ENCODE results near the gene PTP4A2. TPM values are rescaled to one million over a fixed set of nuclear protein-coding genes. Genes with fewer than 3 reads are reported as not detected.

PTP4A2 gene
- total RNA-seq, 1 experiment from 2014 or later = 201 TPM

DNA sequence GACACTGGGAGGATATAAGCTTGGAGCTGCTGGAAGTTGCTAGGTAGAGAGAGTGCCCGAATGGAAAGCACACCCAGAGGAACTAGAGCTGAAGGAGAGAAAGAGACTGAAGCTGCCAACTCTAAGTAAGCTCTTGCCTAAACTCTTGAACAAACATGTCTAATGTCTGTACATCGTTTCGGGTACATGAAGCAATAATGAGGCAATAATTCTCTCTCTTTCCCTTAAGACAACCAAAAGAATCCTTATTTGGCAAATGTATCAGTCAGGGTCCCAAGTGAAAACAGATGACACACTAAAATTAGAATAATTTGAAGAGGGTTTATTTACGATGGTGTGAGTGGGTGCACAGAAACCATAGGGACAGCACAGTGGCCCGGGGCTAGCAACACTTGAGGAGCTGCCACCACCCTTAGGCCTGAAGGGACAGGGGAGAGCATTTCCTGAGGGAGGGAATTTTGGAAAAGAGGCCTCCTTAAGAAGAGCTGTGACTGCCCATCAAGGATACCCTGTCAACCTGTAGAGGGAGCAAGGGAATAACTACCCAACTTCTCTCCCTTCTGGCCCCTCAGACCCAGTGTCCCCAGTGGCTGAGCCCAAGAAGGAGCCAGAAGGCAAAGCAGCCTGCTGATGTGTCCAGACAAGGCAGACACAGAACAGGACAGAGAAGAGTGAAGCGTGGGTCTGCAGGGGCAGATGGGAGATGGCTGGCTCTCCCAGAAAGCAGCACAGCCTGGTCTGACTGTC is 39.4 kb upstream of the PTP4A2 start:
- ChIA-PET CTCF (interaction anchor here (0.6 kb wide), 1 partner anchor 351 kb away, joined by 3 read pairs; no protein-coding TSS in a partner anchor), POLR2A (ENCODE audit: unreplicated experiment) (interaction anchor here (0.7 kb wide), 1 partner anchor 167 kb away, joined by 3 read pairs; no protein-coding TSS in a partner anchor)
- H3K9me3 ChIP-seq (ENCODE audit: insufficient read depth, low read depth) = no peaks in the 10 kb centered on the region
- no peaks in the 10 kb centered on the region for H3K36me3 ChIP-seq (ENCODE audit: low read depth)
- no peaks in the 10 kb centered on the region for H3F3A ChIP-seq (ENCODE audit: insufficient read depth, low read depth)
- no peak overlapping the region for H3K27ac ChIP-seq
- no peaks in the 10 kb centered on the region for H4K20me1 ChIP-seq (ENCODE audit: insufficient read depth)
- no peak overlapping the region for H3K4me3 ChIP-seq
- TF ChIP-seq CTCF (conservative IDR thresholded peaks at IDR 0.05) (peak; percentile 62; the same call in 1 of the 2 replicates), EZH2 (IDR thresholded peaks at IDR 0.05; ENCODE audit: low read depth) (no peak)
- H3K27me3 ChIP-seq (ENCODE audit: insufficient read depth, low read depth) = no peaks in the 10 kb centered on the region
- H2AFZ ChIP-seq = no peak overlapping the region
- BruUV-seq (replicated peaks) = no TSS peak
- DNase-seq = peak in 1 of 2 experiments; percentile 58
- no peaks in the 10 kb centered on the region for H3K79me2 ChIP-seq (ENCODE audit: low read depth)
- H3K9me2 ChIP-seq (ENCODE audit: insufficient read depth) = no peaks in the 10 kb centered on the region
- no peak overlapping the region for H3K4me2 ChIP-seq
- intact Hi-C loops (cut with micrococcal nuclease; ENCODE audit: unreplicated experiment) = no loop called here
- no peaks in the 10 kb centered on the region for H3K4me1 ChIP-seq (replicated peaks; ENCODE audit: insufficient read depth)

DNA sequence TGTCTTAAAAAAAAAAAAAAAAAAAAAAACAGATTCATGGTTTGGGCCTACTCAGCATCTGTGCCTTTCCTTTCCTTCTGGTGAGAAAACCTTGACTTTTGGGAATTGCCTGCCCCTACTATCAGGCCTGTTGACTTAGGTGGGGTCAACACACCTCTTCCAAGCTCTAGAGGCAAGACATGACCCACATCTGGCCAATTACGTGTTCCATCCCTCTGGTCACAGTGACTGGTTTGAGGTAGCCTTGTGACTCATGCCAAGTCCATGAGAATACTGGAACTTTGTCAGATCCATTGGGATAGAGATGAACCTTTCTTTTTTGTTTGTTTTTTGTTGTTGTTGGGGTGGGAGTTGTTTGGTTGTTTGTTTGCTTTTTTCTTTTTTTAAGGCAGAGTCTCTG is 38.2 kb upstream of the PTP4A2 start:
- no peaks in the 10 kb centered on the region for H3K9me3 ChIP-seq (ENCODE audit: insufficient read depth, low read depth)
- no peak overlapping the region for H2AFZ ChIP-seq
- POLR2A ChIA-PET (ENCODE audit: unreplicated experiment) = no interaction called here
- no peaks in the 10 kb centered on the region for H3K79me2 ChIP-seq (ENCODE audit: low read depth)
- no peak overlapping the region for H3K27ac ChIP-seq
- H3K4me3 ChIP-seq = no peak overlapping the region
- no peaks in the 10 kb centered on the region for H3F3A ChIP-seq (ENCODE audit: insufficient read depth, low read depth)
- no peaks in the 10 kb centered on the region for H3K9me2 ChIP-seq (ENCODE audit: insufficient read depth)
- CTCF ChIA-PET = no interaction called here
- DNase-seq = no peak
- H3K4me2 ChIP-seq = no peak overlapping the region
- H4K20me1 ChIP-seq (ENCODE audit: insufficient read depth) = no peaks in the 10 kb centered on the region
- H3K36me3 ChIP-seq (ENCODE audit: low read depth) = no peaks in the 10 kb centered on the region
- no peaks in the 10 kb centered on the region for H3K27me3 ChIP-seq (ENCODE audit: insufficient read depth, low read depth)
- H3K4me1 ChIP-seq (replicated peaks; ENCODE audit: insufficient read depth) = no peaks in the 10 kb centered on the region
- intact Hi-C loops (cut with micrococcal nuclease; ENCODE audit: unreplicated experiment) = no loop called here
- BruUV-seq (replicated peaks) = no TSS peak
- TF ChIP-seq CTCF (conservative IDR thresholded peaks at IDR 0.05) = no peak

DNA sequence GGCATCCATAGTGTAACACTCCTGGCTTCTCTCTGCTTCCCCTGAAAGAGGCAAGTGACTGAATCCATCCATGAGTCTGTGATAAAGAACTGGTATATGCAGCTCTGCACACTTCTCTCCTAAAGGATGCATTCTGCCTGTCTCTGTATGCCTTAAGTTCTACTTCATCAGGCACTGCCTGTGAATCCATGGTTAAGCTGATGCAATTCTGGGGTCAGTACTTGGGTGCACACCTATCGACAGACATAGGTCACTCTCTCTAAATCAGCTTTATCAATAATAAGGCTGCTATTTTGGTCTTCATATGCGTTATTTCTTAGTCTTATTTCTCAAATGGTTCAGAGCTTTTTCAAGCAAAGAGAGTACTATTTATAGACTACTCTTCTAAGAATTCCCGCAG is 32.7 kb upstream of the PTP4A2 start:
- intact Hi-C loops (cut with micrococcal nuclease; ENCODE audit: unreplicated experiment) = no loop called here
- H3K36me3 ChIP-seq (ENCODE audit: low read depth) = no peaks in the 10 kb centered on the region
- H3K27me3 ChIP-seq (ENCODE audit: insufficient read depth, low read depth) = no peaks in the 10 kb centered on the region
- DNase-seq = no peak
- ChIA-PET CTCF (interaction anchor here (0.7 kb wide), 1 partner anchor 34 kb away, joined by 4 read pairs; no protein-coding TSS in a partner anchor), POLR2A (ENCODE audit: unreplicated experiment) (interaction anchor here (0.6 to 0.7 kb wide), 3 partner anchors 16 to 182 kb away, joined by 3 to 17 read pairs (median 3); no protein-coding TSS in a partner anchor)
- no peak for TF ChIP-seq CTCF (conservative IDR thresholded peaks at IDR 0.05)
- no peak for TF ChIP-seq EZH2 (IDR thresholded peaks at IDR 0.05; ENCODE audit: low read depth)
- H3K4me1 ChIP-seq (replicated peaks; ENCODE audit: insufficient read depth) = no peaks in the 10 kb centered on the region
- H3K27ac ChIP-seq = no peak overlapping the region
- no peak overlapping the region for H2AFZ ChIP-seq
- no peaks in the 10 kb centered on the region for H3K9me2 ChIP-seq (ENCODE audit: insufficient read depth)
- H3K9me3 ChIP-seq (ENCODE audit: insufficient read depth, low read depth) = no peaks in the 10 kb centered on the region
- BruUV-seq (replicated peaks) = no TSS peak
- H3K79me2 ChIP-seq (ENCODE audit: low read depth) = no peaks in the 10 kb centered on the region
- H3F3A ChIP-seq (ENCODE audit: insufficient read depth, low read depth) = no peaks in the 10 kb centered on the region
- H3K4me2 ChIP-seq = no peak overlapping the region
- no peaks in the 10 kb centered on the region for H4K20me1 ChIP-seq (ENCODE audit: insufficient read depth)
- H3K4me3 ChIP-seq = no peak overlapping the region

Data from PC-9 (cell line).